Astrocyte (in vitro differentiated cells and primary cell): Measurements from ENCODE around the gene STRN3. TPM values are rescaled to one million over a fixed set of nuclear protein-coding genes. Genes with fewer than 3 reads are reported as not detected.

Source experiments
- DNase-seq: peaks from one replicate; pipeline ENCODE4 v3.0.0-alpha.2; 2010; ENCODE audit warnings: low read depth
- FAIRE-seq: peaks from 2 replicates; lab custom pipeline; 2011; peaks lifted over from hg19 to GRCh38; lab: Jason Lieb, UNC
- H2AFZ ChIP-seq: 2 replicates; pipeline ENCODE4 v1.6.0; 2012; ENCODE audit warnings: low read depth, low read length, inconsistent platforms
- H3K27ac ChIP-seq: 2 replicates; pipeline ENCODE4 v1.5.1; 2011; ENCODE audit warnings: low read depth, low read length, inconsistent platforms
- H3K27me3 ChIP-seq: 2 replicates; pipeline ENCODE4 v1.6.0; 2011; ENCODE audit warnings: low read length, inconsistent platforms; ENCODE audit not compliant: insufficient read depth
- H3K36me3 ChIP-seq: 2 replicates; pipeline ENCODE4 v1.5.1; 2011; ENCODE audit warnings: low read length, inconsistent platforms; ENCODE audit not compliant: insufficient read depth
- H3K4me1 ChIP-seq: 2 replicates; pipeline ENCODE4 v1.5.1; 2011; ENCODE audit warnings: low read length, inconsistent platforms; ENCODE audit not compliant: insufficient read depth
- H3K4me2 ChIP-seq: 2 replicates; pipeline ENCODE4 v1.6.0; 2012; ENCODE audit warnings: low read length, inconsistent platforms
- H3K4me3 ChIP-seq: 2 replicates; pipeline ENCODE4 v1.5.1; 2011; ENCODE audit warnings: low read depth, mild to moderate bottlenecking, low read length, inconsistent platforms; ENCODE audit not compliant: insufficient read depth
- H3K79me2 ChIP-seq: 2 replicates; pipeline ENCODE4 v1.6.0; 2012; ENCODE audit warnings: mild to moderate bottlenecking, low read length, inconsistent platforms; ENCODE audit not compliant: insufficient read depth
- H3K9ac ChIP-seq: 2 replicates; pipeline ENCODE4 v1.6.0; 2012; ENCODE audit warnings: mild to moderate bottlenecking, low read length, inconsistent platforms
- H3K9me3 ChIP-seq: 2 replicates; pipeline ENCODE4 v1.5.1; 2012; ENCODE audit warnings: low read depth, mild to moderate bottlenecking, low read length, inconsistent platforms; ENCODE audit not compliant: insufficient read depth
- H4K20me1 ChIP-seq: 2 replicates; pipeline ENCODE4 v1.6.0; 2012; ENCODE audit warnings: low read length, inconsistent platforms; ENCODE audit not compliant: insufficient read depth
- H3K27ac Mint-ChIP-seq: one replicate; pipeline ENCODE4 v1.8.0; 2021; ENCODE audit warnings: mild to moderate bottlenecking, mixed read lengths; ENCODE audit not compliant: unreplicated experiment
- H3K27me3 Mint-ChIP-seq: one replicate; pipeline ENCODE4 v1.8.0; 2021; ENCODE audit warnings: low read depth, mixed read lengths; ENCODE audit not compliant: unreplicated experiment
- H3K36me3 Mint-ChIP-seq: one replicate; pipeline ENCODE4 v1.8.0; 2021; ENCODE audit warnings: low read depth, mixed read lengths; ENCODE audit not compliant: unreplicated experiment
- H3K4me1 Mint-ChIP-seq: one replicate; pipeline ENCODE4 v1.8.0; 2021; ENCODE audit warnings: low read depth, mixed read lengths; ENCODE audit not compliant: unreplicated experiment
- H3K4me3 Mint-ChIP-seq: one replicate; pipeline ENCODE4 v1.8.0; 2021; ENCODE audit warnings: mild to moderate bottlenecking, moderate library complexity, mixed read lengths; ENCODE audit not compliant: unreplicated experiment
- H3K9me3 Mint-ChIP-seq: one replicate; pipeline ENCODE4 v1.8.0; 2021; ENCODE audit warnings: mild to moderate bottlenecking, mixed read lengths; ENCODE audit not compliant: unreplicated experiment
- CTCF ChIP-seq: IDR thresholded peaks from 2 replicates; pipeline ENCODE4 v1.5.1; 2011; ENCODE audit warnings: low read depth, mild to moderate bottlenecking, inconsistent platforms, low read length, moderate library complexity; ENCODE audit not compliant: insufficient read depth
- EZH2 ChIP-seq: IDR thresholded peaks from 2 replicates; pipeline ENCODE4 v1.6.1; 2012; ENCODE audit warnings: mild to moderate bottlenecking, low read length, inconsistent platforms; ENCODE audit not compliant: insufficient read depth
- total RNA-seq: library from RNA; stranded (reverse); gene quantifications from 2 replicates; pipeline ENCODE4 v1.2.1, GENCODE V29; 2021

Gene STRN3
- total RNA-seq, 1 donor from 2014 or later = 48.4 TPM

DNA sequence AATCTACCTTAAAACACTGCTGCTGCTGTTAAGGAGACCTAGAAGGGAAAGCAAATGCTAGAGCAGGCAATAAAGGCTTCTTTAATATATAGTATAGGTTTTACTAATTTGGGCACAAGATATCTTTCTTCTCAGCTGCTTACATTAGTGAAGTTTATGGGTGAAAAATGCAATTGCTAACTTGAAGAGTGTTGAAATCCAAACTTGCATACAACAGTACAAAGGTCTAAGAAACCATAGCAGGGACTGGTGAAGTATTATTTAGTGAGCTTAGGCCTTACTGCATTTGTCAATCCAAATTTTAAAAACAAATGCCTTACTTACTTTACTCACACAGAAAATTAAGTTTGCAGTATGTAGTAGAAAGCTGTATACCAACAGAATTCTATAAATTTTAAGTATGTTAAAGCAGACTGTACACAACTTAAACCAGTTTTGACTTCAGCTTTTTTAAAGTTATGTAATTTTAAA, 2.1 kb downstream of the STRN3 start:
- no peak overlapping the region for H3K27ac ChIP-seq
- H3K4me2 ChIP-seq = peak overlapping the region; percentile 93
- TF ChIP-seq EZH2 (no peak), CTCF (no peak)
- no peak overlapping the region for H3K27ac Mint-ChIP-seq
- H3K4me1 ChIP-seq = peaks cover 10% of the 10 kb centered on the region
- H3K27me3 Mint-ChIP-seq = no peaks in the 10 kb centered on the region
- no peaks in the 10 kb centered on the region for H3K27me3 ChIP-seq
- peaks cover 3% of the 10 kb centered on the region for H3K9me3 Mint-ChIP-seq
- H3K4me3 ChIP-seq = peak overlapping the region; percentile 96
- H3K4me1 Mint-ChIP-seq = peaks cover 6% of the 10 kb centered on the region
- H3K9ac ChIP-seq = peak overlapping the region; percentile 92
- DNase-seq = no peak
- H3K4me3 Mint-ChIP-seq = peak overlapping the region; percentile 96
- no peak overlapping the region for H2AFZ ChIP-seq
- no peak for FAIRE-seq
- peaks cover 59% of the 10 kb centered on the region for H4K20me1 ChIP-seq
- no peaks in the 10 kb centered on the region for H3K9me3 ChIP-seq
- H3K36me3 ChIP-seq = peaks cover 15% of the 10 kb centered on the region
- peaks cover 71% of the 10 kb centered on the region for H3K79me2 ChIP-seq
- peaks cover 13% of the 10 kb centered on the region for H3K36me3 Mint-ChIP-seq

GRCh38 chr14:31022386-31022785, 3.8 kb downstream of the STRN3 start:
- Histone ChIP-seq H3K79me2 (peaks cover 88% of the 10 kb centered on the region), H3K36me3 (peaks cover 15% of the 10 kb centered on the region), H3K27me3 (no peaks in the 10 kb centered on the region), H3K9me3 (no peaks in the 10 kb centered on the region), H2AFZ (no peak overlapping the region), H3K4me2 (no peak overlapping the region), H3K4me1 (peaks cover 10% of the 10 kb centered on the region), H3K27ac (no peak overlapping the region), H3K4me3 (no peak overlapping the region), H4K20me1 (peaks cover 74% of the 10 kb centered on the region), H3K9ac (no peak overlapping the region)
- no peak for TF ChIP-seq EZH2
- TF ChIP-seq CTCF = no peak
- Mint-ChIP-seq H3K4me1 (peaks cover 10% of the 10 kb centered on the region), H3K9me3 (peaks cover 3% of the 10 kb centered on the region), H3K27me3 (no peaks in the 10 kb centered on the region), H3K36me3 (peaks cover 16% of the 10 kb centered on the region), H3K4me3 (peak overlapping the region; percentile 64), H3K27ac (no peak overlapping the region)
- DNase-seq = no peak
- FAIRE-seq = no peak

GRCh38 chr14:31021576-31021949, 4.6 kb downstream of the STRN3 start:
- peaks cover 15% of the 10 kb centered on the region for H3K36me3 ChIP-seq
- peaks cover 10% of the 10 kb centered on the region for H3K4me1 ChIP-seq
- no peak overlapping the region for H3K4me2 ChIP-seq
- DNase-seq (no peak), FAIRE-seq (no peak)
- Mint-ChIP-seq H3K27me3 (no peaks in the 10 kb centered on the region), H3K4me1 (peaks cover 10% of the 10 kb centered on the region), H3K27ac (no peak overlapping the region), H3K9me3 (peaks cover 3% of the 10 kb centered on the region), H3K36me3 (peaks cover 16% of the 10 kb centered on the region), H3K4me3 (no peak overlapping the region)
- no peaks in the 10 kb centered on the region for H3K27me3 ChIP-seq
- no peak overlapping the region for H2AFZ ChIP-seq
- TF ChIP-seq EZH2 = no peak
- TF ChIP-seq CTCF = no peak
- H3K27ac ChIP-seq = no peak overlapping the region
- H3K9me3 ChIP-seq = no peaks in the 10 kb centered on the region
- H3K79me2 ChIP-seq = peaks cover 96% of the 10 kb centered on the region
- no peak overlapping the region for H3K9ac ChIP-seq
- H4K20me1 ChIP-seq = peaks cover 75% of the 10 kb centered on the region
- no peak overlapping the region for H3K4me3 ChIP-seq
